Fibroblast of lung (primary cell): ENCODE results near the gene MICAL2. TPM values are rescaled to one million over a fixed set of nuclear protein-coding genes. Genes with fewer than 3 reads are reported as not detected.
A peak's percentile ranks its signal among the peaks of the same experiment; 100 is the strongest.

ENCODE experiments used
- DNase-seq, 2 donors: peaks; one replicate each; pipeline versions ENCODE4 v3.0.0 to v3.0.0-alpha.2; 2010; ENCODE audit warnings: low read depth in 2 of 2
- H2AFZ ChIP-seq: 2 replicates; pipeline ENCODE4 v1.5.1; 2012; ENCODE audit warnings: low read length, control low read depth, inconsistent platforms
- H3K27ac ChIP-seq: 2 replicates; pipeline ENCODE4 v1.5.1; 2011; ENCODE audit warnings: low read length, control low read depth; ENCODE audit not compliant: insufficient read depth
- H3K27me3 ChIP-seq: 2 replicates; pipeline ENCODE4 v1.5.1; 2011; ENCODE audit warnings: mild to moderate bottlenecking, low read length; ENCODE audit not compliant: control insufficient read depth, insufficient read depth
- H3K36me3 ChIP-seq: 2 replicates; pipeline ENCODE4 v1.5.1; 2011; ENCODE audit warnings: low read length; ENCODE audit not compliant: control insufficient read depth, insufficient read depth
- H3K4me1 ChIP-seq: 2 replicates; pipeline ENCODE4 v1.5.1; 2011; ENCODE audit warnings: low read length; ENCODE audit not compliant: control insufficient read depth, insufficient read depth; ENCODE audit errors: extremely low read depth
- H3K4me2 ChIP-seq: 2 replicates; pipeline ENCODE4 v1.5.1; 2011; ENCODE audit warnings: low read length, control low read depth; ENCODE audit not compliant: insufficient read depth; ENCODE audit errors: extremely low read depth
- H3K4me3 ChIP-seq, 4 experiments: fragments of 200-600 bp in 1 of 4; sonication (generic) in 1 of 4; replicated peaks in 1 of 4; 2 replicates each; pipeline ENCODE4 v1.5.1; 2011 to 2016; ENCODE audit warnings: low read length in 4 of 4, low read depth in 3 of 4, mild to moderate bottlenecking in 3 of 4, control low read depth in 2 of 4, inconsistent platforms in 1 of 4, mixed read lengths in 1 of 4; ENCODE audit not compliant: insufficient read depth in 1 of 4; ENCODE audit errors: control extremely low read depth in 1 of 4
- H3K79me2 ChIP-seq: 2 replicates; pipeline ENCODE4 v1.5.1; 2012; ENCODE audit warnings: mild to moderate bottlenecking, low read length, inconsistent platforms; ENCODE audit not compliant: control insufficient read depth, insufficient read depth
- H3K9ac ChIP-seq: 2 replicates; pipeline ENCODE4 v1.5.1; 2011; ENCODE audit warnings: mild to moderate bottlenecking, low read length, control low read depth; ENCODE audit not compliant: insufficient read depth
- H3K9me3 ChIP-seq: 2 replicates; pipeline ENCODE4 v1.5.1; 2012; ENCODE audit warnings: low read depth, low read length; ENCODE audit not compliant: control insufficient read depth, insufficient read depth
- H4K20me1 ChIP-seq: 2 replicates; pipeline ENCODE4 v1.5.1; 2011; ENCODE audit warnings: low read length; ENCODE audit not compliant: control insufficient read depth, insufficient read depth; ENCODE audit errors: extremely low read depth
- CTCF ChIP-seq, 2 donors: IDR thresholded peaks in 1 of 2; conservative IDR thresholded peaks in 1 of 2; 1 replicate in 1 of 2; 2 replicates in 1 of 2; pipeline ENCODE4 v1.5.1; 2011 to 2012; ENCODE audit warnings: low read length in 2 of 2, control low read depth in 1 of 2, inconsistent platforms in 1 of 2, low read depth in 1 of 2, mild to moderate bottlenecking in 1 of 2
- EZH2 ChIP-seq: IDR thresholded peaks from 2 replicates; pipeline ENCODE4 v1.5.1; 2012; ENCODE audit warnings: low read length, control low read depth, mild to moderate bottlenecking; ENCODE audit errors: missing control alignments
- polyA plus RNA-seq, 2 donors: library from polyadenylated mRNA; depleted of rRNA in 1 of 2; stranded (reverse) in 1 of 2; unstranded in 1 of 2; fragments of >200 nt; gene quantifications; 2 replicates each; pipeline ENCODE4 v1.2.1, GENCODE V29; 2011 to 2012; ENCODE audit warnings: missing spikeins in 1 of 2
- total RNA-seq: library from RNA; depleted of rRNA; stranded (reverse); fragments of >200 nt; gene quantifications from 2 replicates; pipeline ENCODE4 v1.2.1, GENCODE V29; 2014

The MICAL2 gene
- total and polyA plus RNA-seq, 2 donors (not counting 1 experiment from before 2014, with no cell fraction given), result 78.5 to 275 TPM

DNA sequence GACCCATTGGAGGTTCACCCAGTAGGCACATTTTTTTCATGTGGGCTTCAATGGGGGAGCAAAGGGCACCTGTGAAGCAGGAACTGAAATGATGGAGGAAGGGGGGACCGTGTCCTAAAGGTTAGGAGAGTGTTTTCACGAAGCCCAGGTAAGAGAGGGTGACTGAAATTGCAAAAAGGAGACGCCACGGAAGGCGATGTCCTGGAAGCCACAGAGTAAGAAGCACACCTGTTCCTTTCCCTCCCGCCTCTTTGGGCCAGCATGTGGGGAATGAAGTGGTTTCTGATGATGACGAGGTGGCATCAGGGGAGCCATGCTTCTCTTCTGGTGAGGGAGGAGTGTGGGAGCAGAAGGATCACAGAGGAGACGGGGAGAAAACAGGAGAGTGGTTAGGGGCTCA lies 37.0 kb upstream of the MICAL2 start:
- no peak overlapping the region for H3K4me3 ChIP-seq
- no peaks in the 10 kb centered on the region for H3K79me2 ChIP-seq
- H3K9me3 ChIP-seq, result no peaks in the 10 kb centered on the region
- H3K4me1 ChIP-seq, result peaks cover 28% of the 10 kb centered on the region
- no peaks in the 10 kb centered on the region for H3K36me3 ChIP-seq
- H3K27ac ChIP-seq, result no peak overlapping the region
- no peak overlapping the region for H3K4me2 ChIP-seq
- H2AFZ ChIP-seq, result no peak overlapping the region
- H3K9ac ChIP-seq, result no peak overlapping the region
- TF ChIP-seq EZH2 (no peak), CTCF (conservative IDR thresholded peaks at IDR 0.05 in 1 of 2, IDR thresholded peaks at IDR 0.05 in 1 of 2; ENCODE audit: low read depth in 1 of 2, low read length in 2 of 2) (no peak)
- DNase-seq, result no peak
- H3K27me3 ChIP-seq, result no peaks in the 10 kb centered on the region
- H4K20me1 ChIP-seq, result no peaks in the 10 kb centered on the region

DNA sequence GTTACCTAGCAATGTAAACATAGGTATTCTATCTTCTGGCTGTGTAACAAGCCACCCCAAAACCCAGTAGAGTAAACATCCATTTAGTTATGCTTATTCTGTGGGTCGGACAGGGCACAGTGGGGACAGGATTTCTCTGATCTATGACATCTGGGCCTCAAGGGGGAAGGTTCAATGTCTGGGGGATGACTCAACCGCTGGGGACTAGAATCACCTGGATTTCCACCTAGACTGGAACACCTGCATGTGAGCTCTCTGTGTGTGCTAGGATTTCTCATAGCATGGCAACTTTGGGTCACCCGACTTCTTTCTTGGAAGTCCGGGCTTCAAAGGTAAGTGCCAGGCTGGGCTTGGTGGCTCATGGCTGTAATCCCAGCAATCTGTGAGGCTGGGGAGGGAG lies 36.5 kb upstream of the MICAL2 start:
- no peaks in the 10 kb centered on the region for H3K27me3 ChIP-seq
- TF ChIP-seq CTCF (conservative IDR thresholded peaks at IDR 0.05 in 1 of 2, IDR thresholded peaks at IDR 0.05 in 1 of 2; ENCODE audit: low read depth in 1 of 2, low read length in 2 of 2) (no peak), EZH2 (no peak)
- no peak overlapping the region for H3K9ac ChIP-seq
- H3K9me3 ChIP-seq, result no peaks in the 10 kb centered on the region
- no peak overlapping the region for H3K4me3 ChIP-seq
- peaks cover 28% of the 10 kb centered on the region for H3K4me1 ChIP-seq
- H2AFZ ChIP-seq, result no peak overlapping the region
- no peaks in the 10 kb centered on the region for H3K79me2 ChIP-seq
- H3K27ac ChIP-seq, result peak overlapping the region; percentile 7
- no peaks in the 10 kb centered on the region for H3K36me3 ChIP-seq
- H3K4me2 ChIP-seq, result no peak overlapping the region
- no peak for DNase-seq
- no peaks in the 10 kb centered on the region for H4K20me1 ChIP-seq

DNA sequence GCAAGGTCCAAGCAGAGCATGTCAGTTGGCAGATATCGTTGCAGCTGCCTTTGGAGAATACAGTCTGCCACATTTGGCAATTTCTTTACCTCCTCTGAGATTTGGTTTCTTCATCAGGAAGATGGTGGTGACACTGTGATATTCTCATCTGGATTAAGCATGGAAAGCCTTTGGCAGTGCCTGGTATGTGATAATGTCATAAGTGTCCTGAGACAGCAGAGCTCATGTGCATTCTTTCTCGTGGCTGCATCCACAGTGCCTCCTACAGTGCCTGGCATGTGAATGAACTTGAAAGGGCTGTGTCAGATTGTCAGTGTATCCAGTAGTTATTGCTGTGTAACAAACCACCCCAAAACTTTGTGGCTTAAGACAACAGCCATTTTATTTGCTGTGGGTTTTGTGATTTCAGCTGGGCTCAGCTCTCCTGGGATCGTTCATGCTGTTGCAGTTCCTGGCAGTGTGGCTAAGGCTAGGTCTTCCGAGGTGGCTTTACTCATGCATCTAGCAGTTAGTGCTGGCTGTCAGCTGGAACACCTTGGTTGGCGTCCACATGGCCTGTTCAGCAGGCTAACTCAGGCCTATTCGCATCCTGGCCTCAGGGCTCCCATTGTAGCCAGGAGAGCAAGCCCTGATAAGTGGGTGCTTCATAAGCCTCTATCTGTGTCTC lies 35.7 kb upstream of the MICAL2 start:
- H3K4me2 ChIP-seq, result no peak overlapping the region
- TF ChIP-seq CTCF (conservative IDR thresholded peaks at IDR 0.05 in 1 of 2, IDR thresholded peaks at IDR 0.05 in 1 of 2; ENCODE audit: low read depth in 1 of 2, low read length in 2 of 2), result no peak
- no peak for TF ChIP-seq EZH2
- H3K27ac ChIP-seq, result peak overlapping the region; percentile 99
- H2AFZ ChIP-seq, result no peak overlapping the region
- peak in 1 of 2 donors; percentile 42 for DNase-seq
- no peak overlapping the region for H3K9ac ChIP-seq
- no peaks in the 10 kb centered on the region for H3K9me3 ChIP-seq
- no peaks in the 10 kb centered on the region for H4K20me1 ChIP-seq
- H3K79me2 ChIP-seq, result no peaks in the 10 kb centered on the region
- peaks cover 28% of the 10 kb centered on the region for H3K4me1 ChIP-seq
- H3K27me3 ChIP-seq, result no peaks in the 10 kb centered on the region
- H3K4me3 ChIP-seq, result no peak overlapping the region
- no peaks in the 10 kb centered on the region for H3K36me3 ChIP-seq
